H1 (cell line): ENCODE data around the gene ROBO2. TPM values are rescaled to one million over a fixed set of nuclear protein-coding genes. Genes with fewer than 3 reads are reported as not detected.

ENCODE experiments used
- SIRT6 ChIP-seq: IDR thresholded peaks from one replicate; pipeline ENCODE4 v1.7.1; 2012; ENCODE audit warnings: low read length, inconsistent platforms
- SUZ12 ChIP-seq: fragments of 200-600 bp; sonication (generic); IDR thresholded peaks from 2 replicates; pipeline ENCODE4 v1.6.1; 2012; ENCODE audit warnings: mild to moderate bottlenecking, inconsistent platforms, low read length, moderate library complexity, mixed read lengths
- polyA plus RNA-seq, 7 experiments: library from polyadenylated mRNA; depleted of rRNA in 3 of 7; stranded (reverse) in 5 of 7; unstranded in 2 of 7; fragments of >200 nt in 5 of 7; fragments of 200-250 nt in 2 of 7; gene quantifications; 1 replicate in 5 of 7; 2 replicates in 1 of 7; 4 replicates in 1 of 7; pipeline versions ENCODE4 v1.2.1 to v1.2.3, GENCODE V29; 2011 to 2013; ENCODE audit warnings: missing spikeins in 2 of 7, mixed read lengths in 2 of 7
- total RNA-seq: library from RNA; stranded (reverse); fragmentation: NEBNext Ultra II Directional; extraction: Animal tissue kit (Norgen Biotek cat#: 25700); gene quantifications from 2 replicates; pipeline ENCODE4 v1.2.1, GENCODE V29; 2021

The ROBO2 gene
- total and polyA plus RNA-seq, 2 of the 8 experiments (the other 6 are each of a cell fraction or from before 2014, with no cell fraction given), result 1.5 to 2.9 TPM

DNA sequence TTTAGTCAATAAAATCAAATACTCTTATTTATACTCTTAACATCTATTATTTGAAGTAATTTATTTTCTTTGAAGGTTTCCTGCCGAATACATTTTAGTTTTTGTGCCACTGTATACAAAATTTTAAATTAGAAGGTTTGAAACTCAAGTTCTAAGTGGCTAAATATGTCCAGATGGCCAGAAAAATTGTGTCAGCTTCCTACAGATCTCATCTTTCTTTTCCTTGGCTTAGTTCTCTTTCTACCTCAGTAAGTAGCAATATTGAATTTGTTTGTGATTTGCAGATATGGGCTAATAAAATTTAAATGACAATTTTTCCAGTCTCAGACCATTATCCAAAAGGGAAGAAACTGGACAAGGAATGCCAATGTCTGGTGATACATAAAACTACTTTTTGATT is 452.1 kb downstream of the ROBO2 start (continued):
- TF ChIP-seq SUZ12 (no peak), SIRT6 (no peak)
